CD4-positive, alpha-beta T cell treated with Interleukin-6 for 4 hours (primary cell): ENCODE results near the gene ROBO1.

ENCODE experiments used
- DNase-seq: peaks from one replicate; pipeline ENCODE4 v3.0.0-alpha.2; 2020; ENCODE audit warnings: mixed read lengths

ROBO1 gene

GRCh38 chr3:78863306-78864203, 904.2 kb downstream of the ROBO1 start:
- DNase-seq = no peak

DNA sequence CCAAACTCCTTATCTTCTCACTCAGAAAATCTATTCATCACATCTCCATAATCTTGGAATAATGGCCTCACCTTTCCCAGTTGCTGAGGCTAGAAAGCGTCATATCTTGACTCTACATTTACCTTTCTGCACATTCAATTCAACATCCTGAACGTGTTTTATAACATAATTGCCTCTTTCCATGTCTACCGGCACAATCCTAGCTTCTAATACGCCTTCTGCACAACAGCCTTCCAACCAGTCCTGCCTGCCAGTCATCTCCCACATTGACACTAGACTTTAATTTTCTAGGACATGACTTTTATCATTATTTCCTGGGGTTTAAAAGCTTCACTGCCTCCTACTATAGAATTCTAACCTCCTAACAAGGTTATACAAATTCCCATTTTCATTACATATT, 906.6 kb downstream of the ROBO1 start:
- no peak for DNase-seq

DNA sequence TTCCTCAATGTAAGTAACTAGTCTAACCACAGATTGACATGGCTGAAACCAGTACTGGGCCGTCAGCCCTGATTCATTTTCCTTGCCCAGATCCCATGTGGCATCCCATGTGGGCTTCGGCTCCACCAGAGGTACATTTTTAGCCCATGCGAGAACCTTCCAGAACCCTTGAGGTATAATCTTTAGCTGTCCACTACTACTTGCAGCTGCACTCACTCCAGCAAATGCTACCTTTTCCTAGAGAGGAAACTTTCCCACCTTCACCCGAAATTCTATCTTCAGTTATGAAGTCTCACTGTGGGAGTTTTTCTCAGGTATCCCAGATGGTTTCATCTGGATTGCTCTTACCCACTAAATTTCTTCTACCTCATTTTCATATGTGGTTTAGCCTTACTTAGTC, 907.2 kb downstream of the ROBO1 start:
- no peak for DNase-seq

DNA sequence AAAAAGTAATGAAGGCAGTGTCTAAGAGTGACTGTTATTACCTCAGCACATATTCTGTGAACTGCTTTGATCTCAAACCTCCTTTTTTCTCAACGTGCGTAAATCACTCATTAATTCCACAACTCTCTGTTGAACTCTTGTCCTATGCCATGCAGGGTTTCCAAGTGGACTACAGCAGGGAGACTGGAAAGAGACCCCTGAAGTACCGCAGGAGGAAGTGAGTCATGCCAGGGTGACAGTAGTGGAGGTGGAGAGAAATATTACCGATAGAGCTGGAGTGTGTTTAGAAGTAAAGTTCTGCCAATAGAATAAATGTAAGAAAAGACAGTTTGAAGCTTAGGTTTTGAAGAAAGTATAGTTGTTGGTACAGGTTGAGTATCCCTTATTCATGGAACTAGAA, 908.9 kb downstream of the ROBO1 start:
- DNase-seq = no peak

DNA sequence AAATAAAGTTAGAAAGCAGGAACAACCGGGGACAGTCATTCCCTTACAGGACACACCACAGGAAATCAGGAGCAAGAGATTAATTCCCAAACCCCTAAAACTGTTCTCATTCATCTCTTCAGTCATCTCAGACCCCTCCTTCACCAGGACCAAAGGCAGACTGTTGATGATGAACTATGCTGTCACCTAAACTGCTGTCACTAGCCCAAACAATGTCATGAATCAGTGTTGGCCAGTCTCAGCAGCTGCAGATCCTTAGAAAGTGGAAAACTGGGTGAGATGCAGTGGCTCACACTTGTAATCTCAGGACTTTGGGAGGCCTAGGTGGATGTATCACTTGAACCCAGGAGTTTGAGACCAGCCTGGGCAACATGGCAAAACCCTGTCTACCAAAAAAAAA, 909.6 kb downstream of the ROBO1 start:
- no peak for DNase-seq

DNA sequence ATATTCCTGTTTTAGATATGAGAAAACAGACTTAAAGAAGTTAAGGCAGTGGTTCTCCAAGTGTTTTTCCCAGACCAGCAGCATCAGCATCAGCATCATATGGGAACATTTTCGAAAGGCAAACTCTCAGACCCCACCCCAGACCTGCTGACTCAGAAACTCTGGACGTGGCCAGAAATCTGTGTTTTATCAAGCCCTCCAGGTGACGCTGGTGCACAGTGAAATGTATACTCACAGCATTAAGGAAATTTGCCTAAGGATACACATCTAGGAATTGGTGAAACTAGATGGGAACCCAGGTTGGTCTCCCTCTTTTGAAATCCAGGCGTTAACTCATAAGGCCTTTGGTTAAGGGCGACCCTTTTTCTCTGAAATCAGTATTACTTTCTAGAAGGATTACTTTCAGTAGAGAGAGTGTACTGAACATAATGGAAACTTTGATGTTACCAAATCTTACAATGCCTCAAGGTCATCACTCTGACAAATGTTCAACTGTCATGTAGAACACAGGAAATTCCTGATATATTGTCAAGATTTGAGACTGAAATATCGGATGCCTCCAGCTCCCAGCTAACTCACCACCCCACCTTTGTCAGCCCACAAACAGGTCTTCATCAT, 910.2 kb downstream of the ROBO1 start:
- no peak for DNase-seq

GRCh38 chr3:78856164-78856563, 911.6 kb downstream of the ROBO1 start:
- DNase-seq = no peak

DNA sequence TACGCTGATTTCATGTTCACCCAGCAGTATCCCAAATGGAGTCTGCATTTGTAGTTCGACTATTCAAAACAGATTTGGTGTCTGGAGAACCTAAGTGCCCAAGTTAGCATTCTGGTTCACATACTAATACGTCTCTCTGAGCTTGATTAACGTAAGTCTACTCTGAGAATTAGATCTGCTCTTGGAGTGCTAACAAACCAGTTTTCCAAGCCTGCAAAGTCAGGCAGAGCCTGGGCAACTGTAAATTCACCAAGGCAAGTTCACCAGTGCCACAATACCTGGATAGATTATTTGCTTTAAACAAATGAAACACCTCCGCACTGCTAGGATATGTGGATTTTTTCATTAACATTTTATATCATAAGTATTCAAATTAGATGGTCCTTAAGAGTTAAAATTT, 912.6 kb downstream of the ROBO1 start:
- no peak for DNase-seq

DNA sequence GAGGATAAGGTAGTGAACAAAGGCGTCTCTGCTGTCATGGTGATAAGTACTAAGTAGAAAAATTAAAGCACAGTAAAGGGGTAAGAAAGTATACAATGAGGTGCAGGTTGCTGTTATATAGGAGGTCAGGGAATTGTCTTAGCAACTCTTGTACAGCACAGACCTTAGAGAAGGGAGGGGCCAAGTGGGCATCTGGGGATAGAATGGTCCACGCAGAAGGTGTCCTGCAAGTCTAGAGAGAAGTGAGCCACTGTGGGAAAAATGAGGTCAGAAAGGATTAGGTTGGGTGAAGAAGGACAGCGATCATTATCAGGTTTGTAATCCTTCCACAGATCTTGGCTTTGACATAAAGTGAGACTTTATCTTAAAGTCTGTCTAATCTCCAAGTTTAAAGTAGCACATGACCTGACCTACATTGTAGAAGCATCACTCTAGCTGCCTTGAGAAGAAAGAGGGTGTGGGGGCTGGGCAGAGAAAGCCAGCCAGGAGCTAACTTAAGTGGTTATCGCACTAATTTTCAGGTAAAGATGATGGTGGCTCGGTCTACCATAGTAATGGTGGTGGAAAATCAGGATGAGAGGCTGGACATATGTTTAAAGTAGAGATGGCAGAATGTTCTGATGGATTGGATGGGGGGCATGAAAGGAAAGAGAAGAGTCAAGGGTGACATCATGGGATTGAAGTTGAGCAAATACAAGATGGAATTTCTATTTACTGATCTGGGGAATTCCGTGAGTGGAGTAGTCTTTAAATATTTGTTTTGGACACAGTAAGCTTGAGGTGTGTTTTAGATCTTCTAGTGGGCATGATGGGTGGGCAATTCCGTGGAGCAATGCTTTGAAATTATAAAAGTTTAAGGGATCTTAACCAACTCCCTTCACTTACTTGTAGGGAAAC, 919.2 kb downstream of the ROBO1 start:
- no peak for DNase-seq

DNA sequence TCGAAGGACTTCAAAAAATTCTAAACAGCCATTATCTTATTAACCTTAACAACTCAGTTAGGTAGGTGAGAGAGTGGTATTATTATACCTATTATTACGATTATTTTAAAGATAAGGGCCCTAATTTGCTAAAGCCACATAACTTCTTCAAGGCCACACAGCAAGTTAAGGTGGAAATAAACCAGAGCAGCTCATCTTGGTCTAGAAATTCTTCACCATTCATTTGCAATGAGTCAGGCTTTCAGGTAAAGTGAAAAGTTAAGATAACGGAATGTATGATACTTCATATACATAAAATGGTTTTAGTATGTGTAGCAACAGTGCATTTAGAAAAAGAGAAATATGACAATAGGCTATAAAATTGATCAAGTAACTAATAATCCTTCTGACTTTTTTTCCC, 920.2 kb downstream of the ROBO1 start:
- DNase-seq = no peak

DNA sequence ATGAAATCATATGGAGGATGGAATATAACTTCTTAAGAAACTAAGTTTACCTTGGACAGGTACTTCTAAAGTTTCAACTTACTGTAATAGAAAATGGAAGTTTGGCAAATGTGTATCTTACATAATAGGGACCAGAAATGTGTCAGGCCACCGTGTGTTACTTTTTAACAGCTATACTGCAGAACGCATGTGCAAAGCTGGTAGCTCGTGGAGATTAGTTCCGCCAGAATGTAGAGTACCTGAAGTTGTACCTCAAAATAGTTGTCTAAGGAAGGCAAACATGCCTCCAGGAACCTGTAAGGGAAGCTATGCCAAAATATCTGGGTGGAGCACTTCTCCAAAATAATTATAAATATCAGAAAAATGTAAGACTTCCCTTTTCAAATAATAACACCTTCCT, 920.6 kb downstream of the ROBO1 start:
- DNase-seq = no peak

DNA sequence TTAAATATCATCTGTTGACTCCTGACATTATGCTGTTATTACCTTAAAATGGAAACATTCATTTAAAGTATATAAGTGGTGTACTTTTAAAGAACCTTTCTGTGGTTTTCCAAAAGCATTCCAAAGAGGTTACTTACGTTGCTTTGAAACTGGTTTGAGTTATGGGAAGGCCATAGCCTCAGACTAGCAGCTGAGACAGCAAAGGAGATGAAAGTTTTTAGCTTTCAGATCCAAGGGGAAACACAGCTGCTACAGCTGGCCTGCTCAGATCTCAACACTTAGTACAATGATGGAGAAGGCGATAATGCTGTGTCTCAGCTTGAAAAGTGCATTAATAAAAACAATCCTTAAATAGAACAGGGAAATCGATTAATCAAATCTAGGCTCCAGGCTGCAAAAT, 921.1 kb downstream of the ROBO1 start:
- DNase-seq = no peak

GRCh38 chr3:78845605-78846004, 922.2 kb downstream of the ROBO1 start:
- no peak for DNase-seq

GRCh38 chr3:78844307-78844706, 923.5 kb downstream of the ROBO1 start:
- DNase-seq = no peak

- no peak for DNase-seq
Measured at GRCh38 chr3:78839693-78840092, 928.1 kb downstream of the ROBO1 start.

DNA sequence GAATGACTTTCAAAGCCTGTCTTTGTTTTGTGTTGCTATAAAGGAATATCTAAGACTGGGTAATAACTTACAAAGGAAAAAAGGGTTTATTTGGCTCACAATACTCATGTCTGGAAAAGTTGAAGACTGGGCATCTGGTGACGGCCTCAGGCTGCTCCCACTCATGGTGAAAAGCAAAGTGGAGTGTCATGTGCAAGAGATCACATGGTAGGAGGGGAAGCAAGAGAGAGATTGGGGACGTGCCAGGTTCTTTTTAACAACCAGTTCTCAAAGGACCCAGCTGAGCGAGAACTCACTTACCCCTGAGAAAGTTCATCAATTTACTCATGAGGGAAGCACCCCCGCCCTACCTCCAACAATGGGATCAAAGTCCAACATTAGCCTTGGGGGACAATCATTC, 929.4 kb downstream of the ROBO1 start:
- no peak for DNase-seq

- no peak for DNase-seq
Measured at GRCh38 chr3:78834910-78835309, 932.9 kb downstream of the ROBO1 start.

DNA sequence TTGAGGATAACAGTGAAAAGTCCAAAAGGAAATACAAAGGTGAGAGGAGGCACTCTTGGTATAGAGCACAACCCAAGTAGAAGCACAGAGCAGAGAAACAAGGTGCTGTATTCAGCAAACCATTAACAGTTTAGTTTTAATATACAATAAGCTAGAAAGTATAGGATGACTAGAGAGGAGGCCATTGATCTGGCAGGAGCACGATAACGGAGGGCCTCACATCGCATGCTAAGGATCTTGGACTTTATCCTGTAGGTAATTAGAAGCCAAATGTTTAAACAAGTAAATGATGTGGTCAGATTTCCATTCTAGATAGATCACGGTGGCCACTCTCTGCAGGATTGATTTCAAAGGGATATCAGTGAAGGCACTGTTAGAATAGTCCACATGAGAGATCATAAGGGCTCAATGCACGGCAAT, 935.0 kb downstream of the ROBO1 start:
- DNase-seq = no peak

- no peak for DNase-seq
Measured at GRCh38 chr3:78831446-78831972, 936.3 kb downstream of the ROBO1 start.

- DNase-seq = no peak
Measured at GRCh38 chr3:78830470-78830869, 937.3 kb downstream of the ROBO1 start.

DNA sequence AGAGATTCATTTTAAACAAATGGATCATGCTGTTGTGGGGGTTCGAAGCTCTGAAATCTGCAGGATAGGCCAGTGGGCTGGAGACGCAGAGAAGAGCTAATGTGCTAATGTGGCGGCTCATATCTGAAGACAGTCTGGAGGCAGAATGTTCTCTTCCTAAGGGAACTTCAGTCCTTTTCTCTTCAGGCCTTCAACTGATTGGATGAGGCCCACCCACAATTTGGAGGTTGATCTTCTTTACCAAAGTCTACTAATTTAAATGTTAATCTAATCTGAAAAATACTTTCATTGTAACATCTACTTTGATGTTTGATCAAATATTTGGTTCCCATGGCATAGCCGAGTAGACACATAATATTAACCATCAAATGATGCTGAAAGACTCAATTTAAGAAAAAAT, 940.2 kb downstream of the ROBO1 start:
- DNase-seq = no peak

DNA sequence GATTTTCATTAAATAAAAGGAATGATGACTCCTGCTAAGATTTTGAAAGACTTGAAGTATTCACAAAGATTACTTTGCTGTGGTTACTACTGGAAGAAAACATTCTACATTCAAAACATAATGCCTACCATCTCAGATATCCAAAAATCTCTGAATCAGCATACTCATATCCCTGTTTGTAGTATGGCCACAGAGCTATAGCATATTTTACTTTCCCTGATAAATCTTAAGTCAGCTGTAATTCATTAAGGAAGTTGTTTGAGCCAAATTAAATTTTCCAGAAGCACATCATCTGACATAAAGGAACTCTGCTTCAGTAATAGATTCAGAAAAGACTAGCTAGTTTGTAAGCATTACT, 942.0 kb downstream of the ROBO1 start:
- no peak for DNase-seq

- no peak for DNase-seq
Measured at GRCh38 chr3:78825118-78825857, 942.5 kb downstream of the ROBO1 start.
